ENCODE results near the gene RABGAP1.

RABGAP1 gene

GRCh38 chr9:122929796-122930354 is 10.9 kb upstream of the RABGAP1 start:
- Histone ChIP-seq H3K9ac (ENCODE audit: low read depth, low read length) (no peak overlapping the region), H3K36me3 (ENCODE audit: control insufficient read depth, insufficient read depth, low read length) (no peaks in the 10 kb centered on the region), H3K27me3 (ENCODE audit: control insufficient read depth, insufficient read depth, low read length) (no peaks in the 10 kb centered on the region), H3K9me3 (ENCODE audit: control insufficient read depth, insufficient read depth, low read length) (no peaks in the 10 kb centered on the region), H3K4me1 (ENCODE audit: control insufficient read depth, insufficient read depth, low read length) (peaks cover 6% of the 10 kb centered on the region), H3K4me3 (ENCODE audit: low read depth, low read length) (peak overlapping the region; percentile 99)

DNA sequence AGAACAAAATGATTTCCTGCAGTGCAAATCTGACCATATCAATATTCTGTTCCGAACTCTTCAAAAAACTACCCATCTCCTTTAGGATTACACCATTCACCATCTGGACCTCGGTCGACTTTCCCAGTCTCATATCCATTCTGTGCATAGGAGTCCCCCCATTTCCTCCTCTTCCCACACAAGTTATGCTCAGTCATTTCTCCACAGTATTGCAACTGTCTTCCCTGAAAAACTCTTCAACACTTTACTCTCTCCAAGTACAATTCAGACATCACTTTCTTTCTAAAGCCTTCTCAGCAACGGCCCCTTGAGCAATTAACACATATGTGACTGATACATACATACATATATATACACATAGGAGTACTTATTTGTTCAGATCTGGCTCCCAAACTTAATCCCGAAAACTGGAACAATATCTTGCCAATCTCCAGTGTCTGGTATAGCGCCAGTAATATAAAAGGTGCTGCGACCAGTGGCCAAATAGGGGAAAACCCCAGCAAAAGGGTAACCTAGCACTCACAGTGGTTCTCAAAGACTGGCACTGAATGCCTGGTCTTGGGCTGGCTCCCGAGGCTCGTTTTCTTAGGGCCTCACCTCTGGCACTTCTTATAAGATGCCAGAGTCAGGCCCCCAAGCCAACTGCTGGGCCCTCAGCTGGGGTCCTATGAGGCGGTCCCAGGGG is 10.1 kb upstream of the RABGAP1 start:
- Histone ChIP-seq H3K9me3 (ENCODE audit: control insufficient read depth, insufficient read depth, low read length) (no peaks in the 10 kb centered on the region), H3K4me1 (ENCODE audit: control insufficient read depth, insufficient read depth, low read length) (peaks cover 6% of the 10 kb centered on the region), H3K36me3 (ENCODE audit: control insufficient read depth, insufficient read depth, low read length) (no peaks in the 10 kb centered on the region), H3K27me3 (ENCODE audit: control insufficient read depth, insufficient read depth, low read length) (no peaks in the 10 kb centered on the region), H3K4me3 (ENCODE audit: low read depth, low read length) (peak overlapping the region; percentile 99), H3K9ac (ENCODE audit: low read depth, low read length) (peak overlapping the region; percentile 55)

- Histone ChIP-seq H3K9ac (ENCODE audit: low read depth, low read length) (peak within 1 kb of the TSS; percentile 97), H3K9me3 (ENCODE audit: control insufficient read depth, insufficient read depth, low read length) (no peaks in the 10 kb centered on the region), H3K36me3 (ENCODE audit: control insufficient read depth, insufficient read depth, low read length) (no peaks in the 10 kb centered on the region), H3K4me1 (ENCODE audit: control insufficient read depth, insufficient read depth, low read length) (peaks cover 6% of the 10 kb centered on the region), H3K27me3 (ENCODE audit: control insufficient read depth, insufficient read depth, low read length) (no peaks in the 10 kb centered on the region), H3K4me3 (ENCODE audit: low read depth, low read length) (peak within 1 kb of the TSS; percentile 99)
Observed at GRCh38 chr9:122931226-122932121, 9.3 kb upstream of the RABGAP1 start, which contains the start of gene ZBTB26. TSS of gene ZBTB26 (minus strand) at chr9:122931512. CDS start at chr9:122919934, 11,578 bp downstream.

GRCh38 chr9:122936464-122936863 is 4.4 kb upstream of the RABGAP1 start:
- no peaks in the 10 kb centered on the region for H3K9me3 ChIP-seq (ENCODE audit: control insufficient read depth, insufficient read depth, low read length)
- no peaks in the 10 kb centered on the region for H3K36me3 ChIP-seq (ENCODE audit: control insufficient read depth, insufficient read depth, low read length)
- H3K4me3 ChIP-seq (ENCODE audit: low read depth, low read length), result no peak overlapping the region
- H3K9ac ChIP-seq (ENCODE audit: low read depth, low read length), result no peak overlapping the region
- no peaks in the 10 kb centered on the region for H3K4me1 ChIP-seq (ENCODE audit: control insufficient read depth, insufficient read depth, low read length)
- no peaks in the 10 kb centered on the region for H3K27me3 ChIP-seq (ENCODE audit: control insufficient read depth, insufficient read depth, low read length)

- no peak overlapping the region for H3K4me3 ChIP-seq (ENCODE audit: low read depth, low read length)
- no peaks in the 10 kb centered on the region for H3K4me1 ChIP-seq (ENCODE audit: control insufficient read depth, insufficient read depth, low read length)
- no peaks in the 10 kb centered on the region for H3K9me3 ChIP-seq (ENCODE audit: control insufficient read depth, insufficient read depth, low read length)
- H3K27me3 ChIP-seq (ENCODE audit: control insufficient read depth, insufficient read depth, low read length), result no peaks in the 10 kb centered on the region
- no peak overlapping the region for H3K9ac ChIP-seq (ENCODE audit: low read depth, low read length)
- no peaks in the 10 kb centered on the region for H3K36me3 ChIP-seq (ENCODE audit: control insufficient read depth, insufficient read depth, low read length)
Observed at GRCh38 chr9:122936883-122937282, 3.9 kb upstream of the RABGAP1 start.

DNA sequence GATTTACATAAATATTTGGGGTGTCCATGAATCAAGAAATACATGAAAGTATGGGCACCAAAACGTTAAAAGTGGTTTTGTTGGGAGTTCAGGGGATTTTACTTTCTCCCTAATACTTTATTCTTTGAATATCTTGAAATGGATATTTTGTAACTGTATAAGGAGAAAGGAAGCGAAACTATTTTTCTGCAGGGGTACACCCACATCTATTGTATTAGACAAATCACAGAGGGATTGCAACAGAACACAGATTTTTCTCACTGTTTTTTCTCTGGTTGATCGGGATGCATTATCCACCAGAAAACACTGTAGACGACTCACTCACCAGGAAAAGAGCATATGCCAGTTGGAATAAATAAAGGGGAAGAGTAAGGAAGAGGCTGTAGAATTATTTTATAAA is 1.2 kb upstream of the RABGAP1 start:
- Histone ChIP-seq H3K9me3 (ENCODE audit: control insufficient read depth, insufficient read depth, low read length) (no peaks in the 10 kb centered on the region), H3K9ac (ENCODE audit: low read depth, low read length) (no peak overlapping the region), H3K4me1 (ENCODE audit: control insufficient read depth, insufficient read depth, low read length) (no peaks in the 10 kb centered on the region), H3K4me3 (ENCODE audit: low read depth, low read length) (no peak overlapping the region), H3K36me3 (ENCODE audit: control insufficient read depth, insufficient read depth, low read length) (no peaks in the 10 kb centered on the region), H3K27me3 (ENCODE audit: control insufficient read depth, insufficient read depth, low read length) (no peaks in the 10 kb centered on the region)

- Histone ChIP-seq H3K9ac (ENCODE audit: low read depth, low read length) (peak overlapping the region; percentile 41), H3K36me3 (ENCODE audit: control insufficient read depth, insufficient read depth, low read length) (no peaks in the 10 kb centered on the region), H3K4me1 (ENCODE audit: control insufficient read depth, insufficient read depth, low read length) (no peaks in the 10 kb centered on the region), H3K4me3 (ENCODE audit: low read depth, low read length) (peak overlapping the region; percentile 71), H3K27me3 (ENCODE audit: control insufficient read depth, insufficient read depth, low read length) (no peaks in the 10 kb centered on the region), H3K9me3 (ENCODE audit: control insufficient read depth, insufficient read depth, low read length) (no peaks in the 10 kb centered on the region)
Observed at GRCh38 chr9:122940454-122940748, 419 bp upstream of the RABGAP1 start.

DNA sequence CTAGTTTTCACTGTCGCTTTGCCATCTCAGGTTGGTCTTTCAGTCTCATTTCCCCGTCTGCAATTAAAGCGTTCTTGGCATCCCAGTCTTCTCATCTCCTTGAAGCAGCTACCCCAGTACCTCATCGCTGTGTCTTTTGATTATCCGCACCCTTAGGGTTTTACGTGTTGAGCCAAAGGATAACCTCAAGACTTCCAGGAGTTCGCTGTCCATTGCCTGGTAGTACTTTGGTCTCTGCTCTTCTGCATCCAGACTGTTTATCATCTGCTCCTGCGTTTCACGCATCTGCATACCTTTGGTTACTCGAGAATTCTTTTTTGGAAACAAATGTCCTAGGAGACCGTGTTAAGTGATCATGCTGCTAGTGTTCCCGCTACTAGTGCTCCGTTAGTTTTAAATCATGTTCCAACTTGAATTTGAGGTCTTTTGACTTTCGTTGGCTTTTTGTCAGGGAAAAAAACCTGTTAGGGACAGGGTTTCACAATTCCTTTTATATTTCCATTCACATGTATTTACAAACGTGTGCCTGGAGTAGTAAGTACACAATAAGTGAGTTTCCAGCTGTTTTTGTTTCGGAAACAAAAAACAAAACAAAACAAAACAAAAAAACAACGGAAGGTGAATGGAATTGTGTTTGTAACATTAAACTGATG is 888 bp downstream of the RABGAP1 start:
- H3K4me3 ChIP-seq (ENCODE audit: low read depth, low read length), result peak overlapping the region; percentile 94
- H3K27me3 ChIP-seq (ENCODE audit: control insufficient read depth, insufficient read depth, low read length), result no peaks in the 10 kb centered on the region
- H3K36me3 ChIP-seq (ENCODE audit: control insufficient read depth, insufficient read depth, low read length), result no peaks in the 10 kb centered on the region
- H3K4me1 ChIP-seq (ENCODE audit: control insufficient read depth, insufficient read depth, low read length), result peaks cover 5% of the 10 kb centered on the region
- peak overlapping the region; percentile 84 for H3K9ac ChIP-seq (ENCODE audit: low read depth, low read length)
- H3K9me3 ChIP-seq (ENCODE audit: control insufficient read depth, insufficient read depth, low read length), result no peaks in the 10 kb centered on the region

GRCh38 chr9:122944960-122945888 is 4.4 kb downstream of the RABGAP1 start:
- H3K4me3 ChIP-seq (ENCODE audit: low read depth, low read length), result no peak overlapping the region
- H3K36me3 ChIP-seq (ENCODE audit: control insufficient read depth, insufficient read depth, low read length), result no peaks in the 10 kb centered on the region
- H3K27me3 ChIP-seq (ENCODE audit: control insufficient read depth, insufficient read depth, low read length), result no peaks in the 10 kb centered on the region
- no peaks in the 10 kb centered on the region for H3K9me3 ChIP-seq (ENCODE audit: control insufficient read depth, insufficient read depth, low read length)
- no peak overlapping the region for H3K9ac ChIP-seq (ENCODE audit: low read depth, low read length)
- H3K4me1 ChIP-seq (ENCODE audit: control insufficient read depth, insufficient read depth, low read length), result peaks cover 10% of the 10 kb centered on the region

- Histone ChIP-seq H3K27me3 (ENCODE audit: control insufficient read depth, insufficient read depth, low read length) (no peaks in the 10 kb centered on the region), H3K4me3 (ENCODE audit: low read depth, low read length) (no peak overlapping the region), H3K36me3 (ENCODE audit: control insufficient read depth, insufficient read depth, low read length) (no peaks in the 10 kb centered on the region), H3K9me3 (ENCODE audit: control insufficient read depth, insufficient read depth, low read length) (no peaks in the 10 kb centered on the region), H3K9ac (ENCODE audit: low read depth, low read length) (no peak overlapping the region), H3K4me1 (ENCODE audit: control insufficient read depth, insufficient read depth, low read length) (peaks cover 18% of the 10 kb centered on the region)
Observed at GRCh38 chr9:122946461-122947005, 5.7 kb downstream of the RABGAP1 start.

Measured in iPS-15b (cell line).